ENCODE results near the gene IL2RA.

DNA sequence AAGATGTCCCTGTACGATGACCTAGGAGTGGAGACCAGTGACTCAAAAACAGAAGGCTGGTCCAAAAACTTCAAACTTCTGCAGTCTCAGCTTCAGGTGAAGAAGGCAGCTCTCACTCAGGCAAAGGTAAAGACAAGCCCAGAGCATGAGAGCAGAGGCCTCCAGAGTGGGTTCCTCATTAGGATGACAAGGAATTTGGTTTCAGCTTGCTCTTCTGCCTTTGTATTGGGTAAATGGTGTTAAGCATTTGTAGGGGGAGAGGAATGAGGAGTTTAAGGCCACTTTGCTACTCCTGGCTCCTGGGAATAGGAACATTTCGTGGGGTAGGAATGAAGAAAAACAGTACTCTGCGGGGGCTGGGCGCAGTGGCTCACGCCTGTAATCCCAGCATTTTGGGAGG lies 34.9 kb upstream of the IL2RA start:
- TF ChIP-seq EZH2phosphoT487 (IDR thresholded peaks at IDR 0.05; ENCODE audit: borderline replicate concordance) (no peak), POLR2AphosphoS5 (IDR thresholded peaks at IDR 0.05; ENCODE audit: low read depth, low read length) (no peak), CEBPB (IDR thresholded peaks at IDR 0.05; ENCODE audit: low read depth) (no peak)

Data from HCT116 (cell line).